Stomach smooth muscle (tissue), 2 donors: ENCODE results near the gene RRP36.

ENCODE experiments used
- H3K27ac ChIP-seq: one replicate; pipeline ENCODE4 v1.7.0; 2013; ENCODE audit warnings: mild to moderate bottlenecking, low read length, inconsistent platforms
- H3K27me3 ChIP-seq, 2 donors: one replicate each; pipeline ENCODE4 v1.7.0; 2013; ENCODE audit warnings: low read length in 2 of 2; ENCODE audit not compliant: insufficient read depth in 2 of 2, control insufficient read depth in 1 of 2
- H3K36me3 ChIP-seq, 2 donors: one replicate each; pipeline ENCODE4 v1.7.0; 2013; ENCODE audit warnings: low read length in 2 of 2; ENCODE audit not compliant: control insufficient read depth in 2 of 2, insufficient read depth in 2 of 2
- H3K4me1 ChIP-seq: one replicate; pipeline ENCODE4 v1.7.0; 2013; ENCODE audit warnings: low read length; ENCODE audit not compliant: control insufficient read depth, insufficient read depth
- H3K4me3 ChIP-seq, 2 donors: one replicate each; pipeline ENCODE4 v1.7.0; 2013; ENCODE audit warnings: low read length in 2 of 2
- H3K9ac ChIP-seq, 2 donors: one replicate each; pipeline ENCODE4 v1.7.0; 2013; ENCODE audit warnings: low read length in 2 of 2, mild to moderate bottlenecking in 1 of 2
- H3K9me3 ChIP-seq, 2 donors: one replicate each; pipeline ENCODE4 v1.7.0; 2013; ENCODE audit warnings: low read length in 2 of 2; ENCODE audit not compliant: control insufficient read depth in 2 of 2
- donor health status: healthy.
- donor health status: Pancreatic carcinoma.

RRP36 gene

GRCh38 chr6:43062818-43063217 lies 41.4 kb downstream of the RRP36 start:
- peaks cover 23 to 25% of the 10 kb centered on the region in 2 donors for H3K36me3 ChIP-seq

GRCh38 chr6:43070028-43070632 lies 48.7 kb downstream of the RRP36 start:
- no peak overlapping the region for H3K27ac ChIP-seq
- H3K4me3 ChIP-seq = no peak overlapping the region
- no peaks in the 10 kb centered on the region for H3K9me3 ChIP-seq
- peaks cover 0 to 1% of the 10 kb centered on the region in 2 donors for H3K27me3 ChIP-seq
- no peak overlapping the region for H3K9ac ChIP-seq
- H3K36me3 ChIP-seq = peaks cover 25 to 41% of the 10 kb centered on the region in 2 donors
- no peaks in the 10 kb centered on the region for H3K4me1 ChIP-seq

More at GRCh38 chr6:43062818-43063217, 41.4 kb downstream of the RRP36 start:
- peaks cover 25% of the 10 kb centered on the region for H3K4me1 ChIP-seq
- H3K9ac ChIP-seq = no peak overlapping the region
- H3K4me3 ChIP-seq = no peak overlapping the region
- H3K27me3 ChIP-seq = no peaks in the 10 kb centered on the region
- H3K9me3 ChIP-seq = no peaks in the 10 kb centered on the region
- H3K27ac ChIP-seq = no peak overlapping the region

- Histone ChIP-seq H3K9me3 (no peaks in the 10 kb centered on the region), H3K4me3 (no peak overlapping the region), H3K27me3 (peaks cover 12 to 26% of the 10 kb centered on the region in 2 donors), H3K27ac (no peak overlapping the region), H3K9ac (no peak overlapping the region), H3K36me3 (peaks cover 9 to 26% of the 10 kb centered on the region in 2 donors), H3K4me1 (peaks cover 18% of the 10 kb centered on the region)
Measured at GRCh38 chr6:43074847-43075669, 53.6 kb downstream of the RRP36 start.

- Histone ChIP-seq H3K36me3 (peaks cover 9 to 21% of the 10 kb centered on the region in 2 donors), H3K27ac (no peak within 1 kb of the TSS), H3K27me3 (peaks cover 12 to 26% of the 10 kb centered on the region in 2 donors), H3K9ac (no peak within 1 kb of the TSS), H3K4me1 (peaks cover 18% of the 10 kb centered on the region), H3K4me3 (peak within 1 kb of the TSS; percentile 35 to 68), H3K9me3 (no peaks in the 10 kb centered on the region)
Measured at GRCh38 chr6:43075670-43076463, 54.4 kb downstream of the RRP36 start, which contains the start of gene PTK7. Gene PTK7, plus strand, starts transcription at chr6:43076314. Its CDS starts 175 bp downstream, at chr6:43076489.

- Histone ChIP-seq H3K4me3 (peak overlapping the region; percentile 35 to 68), H3K4me1 (peaks cover 18% of the 10 kb centered on the region), H3K27me3 (peaks cover 12 to 26% of the 10 kb centered on the region in 2 donors), H3K9me3 (no peaks in the 10 kb centered on the region), H3K36me3 (peaks cover 3 to 17% of the 10 kb centered on the region in 2 donors), H3K27ac (no peak overlapping the region), H3K9ac (no peak overlapping the region)
Measured at GRCh38 chr6:43076464-43077332, 55.3 kb downstream of the RRP36 start.

- H3K9me3 ChIP-seq = no peaks in the 10 kb centered on the region
- H3K36me3 ChIP-seq = peaks cover 0 to 13% of the 10 kb centered on the region in 2 donors
- peaks cover 18% of the 10 kb centered on the region for H3K4me1 ChIP-seq
- peak overlapping the region; percentile 35 to 68 for H3K4me3 ChIP-seq
- H3K27me3 ChIP-seq = peaks cover 12 to 26% of the 10 kb centered on the region in 2 donors
- H3K9ac ChIP-seq = no peak overlapping the region
- no peak overlapping the region for H3K27ac ChIP-seq
Measured at GRCh38 chr6:43077333-43077809, 55.9 kb downstream of the RRP36 start.

GRCh38 chr6:43077981-43078511 lies 56.6 kb downstream of the RRP36 start:
- H3K27me3 ChIP-seq = peaks cover 12 to 26% of the 10 kb centered on the region in 2 donors
- no peak overlapping the region for H3K27ac ChIP-seq
- H3K4me1 ChIP-seq = peaks cover 18% of the 10 kb centered on the region
- no peak overlapping the region for H3K9ac ChIP-seq
- no peak overlapping the region for H3K4me3 ChIP-seq
- peaks cover 0 to 8% of the 10 kb centered on the region in 2 donors for H3K36me3 ChIP-seq
- H3K9me3 ChIP-seq = no peaks in the 10 kb centered on the region

GRCh38 chr6:43078691-43079090 lies 57.3 kb downstream of the RRP36 start:
- Histone ChIP-seq H3K4me3 (no peak overlapping the region), H3K27me3 (peaks cover 12 to 26% of the 10 kb centered on the region in 2 donors), H3K27ac (no peak overlapping the region), H3K9me3 (no peaks in the 10 kb centered on the region), H3K36me3 (peaks cover 0 to 6% of the 10 kb centered on the region in 2 donors), H3K9ac (no peak overlapping the region), H3K4me1 (peaks cover 22% of the 10 kb centered on the region)
